ENCODE data around the gene CTBS. TPM values are rescaled to one million over a fixed set of nuclear protein-coding genes. Genes with fewer than 3 reads are reported as not detected.

CTBS gene
- total and polyA plus RNA-seq, 2 of the 13 experiments (the other 11 are each of a cell fraction or from before 2014, with no cell fraction given): 4.7 to 12.4 TPM

DNA sequence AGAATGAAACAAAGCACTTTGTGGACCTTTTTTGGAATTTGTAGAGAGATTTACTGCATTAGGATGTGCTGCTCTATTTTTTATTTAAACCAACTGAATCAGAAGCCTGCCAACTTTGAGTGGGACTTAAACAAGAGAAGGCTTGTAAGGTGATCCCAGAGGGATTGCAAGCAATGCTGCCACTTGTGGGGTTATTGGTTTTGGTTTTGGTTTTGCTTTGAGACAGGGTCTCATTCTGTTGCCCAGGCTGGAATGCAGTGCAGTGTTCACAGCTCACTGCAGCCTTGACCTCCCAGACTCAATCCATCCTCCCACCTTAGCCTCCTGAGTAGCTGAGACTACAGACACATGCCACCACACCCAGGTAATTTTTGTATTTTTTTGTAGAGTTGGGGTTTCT is 35.6 kb downstream of the CTBS start:
- no peak overlapping the region for H3K9ac ChIP-seq (ENCODE audit: insufficient read depth, low read depth, low read length)
- TF ChIP-seq HNRNPH1 (optimal IDR thresholded peaks at IDR 0.05; ENCODE audit: low read depth, low read length): no peak
- no peak for TF ChIP-seq ZNF382 (CRISPR knock-in tag; IDR thresholded peaks at IDR 0.05; ENCODE audit: borderline replicate concordance)
- no peak for TF ChIP-seq ZNF772 (CRISPR knock-in tag; IDR thresholded peaks at IDR 0.05)
- TF ChIP-seq ZNF484 (CRISPR knock-in tag; IDR thresholded peaks at IDR 0.05; ENCODE audit: borderline replicate concordance, low read depth): no peak
- TF ChIP-seq ZNF264 (CRISPR knock-in tag; IDR thresholded peaks at IDR 0.05): no peak
- no peak for TF ChIP-seq ZBTB21 (CRISPR knock-in tag; IDR thresholded peaks at IDR 0.05)
- TF ChIP-seq RBM22 (optimal IDR thresholded peaks at IDR 0.05; ENCODE audit: low read length): no peak
- TF ChIP-seq PRPF4 (IDR thresholded peaks at IDR 0.05; ENCODE audit: low read depth, low read length, poor library complexity, severe bottlenecking): no peak
- no peak for TF ChIP-seq MXI1 (IDR thresholded peaks at IDR 0.05; ENCODE audit: borderline replicate concordance, low read depth, low read length)
- TF ChIP-seq MEF2D (CRISPR knock-in tag; IDR thresholded peaks at IDR 0.05): no peak
- no peak for TF ChIP-seq HOXA5 (CRISPR knock-in tag; IDR thresholded peaks at IDR 0.05)
- no peaks in the 10 kb centered on the region for H3K4me1 ChIP-seq (ENCODE audit: insufficient read depth, low read length)
- ChIA-PET CTCF (ENCODE audit: low intra/inter-chr PET ratio, low total read pairs) (no interaction called here), POLR2A (no interaction called here)
- H3K36me3 ChIP-seq (replicated peaks in 1 of 2; ENCODE audit: control insufficient read depth in 1 of 2, insufficient read depth in 2 of 2, low read length in 2 of 2): no peaks in the 10 kb centered on the region
- no TSS peak for BruUV-seq (replicated peaks)
- H3K27me3 ChIP-seq (ENCODE audit: control insufficient read depth in 1 of 2, insufficient read depth in 2 of 2, low read length in 2 of 2): no peaks in the 10 kb centered on the region
- no peak overlapping the region for H3K4me2 ChIP-seq (ENCODE audit: low read depth, low read length)
- DNase-seq (ENCODE audit: low spot score) (no peak), ATAC-seq (no peak), FAIRE-seq (no peak)
- no peaks in the 10 kb centered on the region for H3K9me3 ChIP-seq (ENCODE audit: low read length)
- no peak overlapping the region for H3K4me3 ChIP-seq (replicated peaks in 1 of 3; ENCODE audit: insufficient read depth in 1 of 3, low read depth in 2 of 3, low read length in 3 of 3)
- H3K27ac ChIP-seq (ENCODE audit: extremely low read length, insufficient read depth, low read length): no peak overlapping the region
- intact Hi-C loops (cut with micrococcal nuclease; ENCODE audit: unreplicated experiment) (no loop called here), in situ Hi-C loops (cut with HindIII; ENCODE audit: extremely low pct_ligation_motif_present, low pct_unique_long_range_greater_than_20kb) (no loop called here)
- H2AFZ ChIP-seq (ENCODE audit: low read length): no peak overlapping the region
- no peaks in the 10 kb centered on the region for H4K20me1 ChIP-seq (ENCODE audit: insufficient read depth, low read length)
- H3K79me2 ChIP-seq (ENCODE audit: insufficient read depth, low read length): no peaks in the 10 kb centered on the region

DNA sequence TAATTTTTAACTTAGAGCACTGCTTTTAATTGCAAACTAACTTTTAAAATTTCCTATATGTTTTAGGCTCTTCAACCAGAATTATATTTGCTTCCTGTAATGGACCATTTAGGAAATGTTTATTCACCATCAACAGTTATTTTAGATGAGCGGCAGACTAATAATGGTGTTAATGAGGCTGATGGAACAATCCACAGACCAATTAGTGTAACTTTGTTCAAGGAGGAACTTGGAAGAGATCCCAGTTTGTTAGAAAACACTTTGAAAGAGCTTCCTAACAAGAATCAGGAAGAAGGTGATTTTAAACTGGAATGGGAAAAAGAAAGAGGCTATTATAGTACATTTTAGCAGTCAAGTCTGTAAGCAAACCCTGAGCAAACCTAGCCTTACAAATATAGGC is 48.5 kb downstream of the CTBS start:
- Histone ChIP-seq H3K4me2 (ENCODE audit: low read depth, low read length) (no peak overlapping the region), H3K27ac (ENCODE audit: extremely low read length, insufficient read depth, low read length) (no peak overlapping the region), H3K4me1 (ENCODE audit: insufficient read depth, low read length) (no peaks in the 10 kb centered on the region), H3K27me3 (ENCODE audit: control insufficient read depth in 1 of 2, insufficient read depth in 2 of 2, low read length in 2 of 2) (no peaks in the 10 kb centered on the region), H2AFZ (ENCODE audit: low read length) (no peak overlapping the region), H3K36me3 (replicated peaks in 1 of 2; ENCODE audit: control insufficient read depth in 1 of 2, insufficient read depth in 2 of 2, low read length in 2 of 2) (no peaks in the 10 kb centered on the region), H3K4me3 (replicated peaks in 1 of 3; ENCODE audit: insufficient read depth in 1 of 3, low read depth in 2 of 3, low read length in 3 of 3) (no peak overlapping the region), H3K79me2 (ENCODE audit: insufficient read depth, low read length) (no peaks in the 10 kb centered on the region), H4K20me1 (ENCODE audit: insufficient read depth, low read length) (no peaks in the 10 kb centered on the region), H3K9me3 (ENCODE audit: low read length) (no peaks in the 10 kb centered on the region), H3K9ac (ENCODE audit: insufficient read depth, low read depth, low read length) (no peak overlapping the region)
- ATAC-seq (no peak), DNase-seq (ENCODE audit: low spot score) (no peak), FAIRE-seq (no peak)
- in situ Hi-C loops (cut with HindIII; ENCODE audit: extremely low pct_ligation_motif_present, low pct_unique_long_range_greater_than_20kb) (no loop called here), intact Hi-C loops (cut with micrococcal nuclease; ENCODE audit: unreplicated experiment) (no loop called here)
- no TSS peak for BruUV-seq (replicated peaks)
- CTCF ChIA-PET (ENCODE audit: low intra/inter-chr PET ratio, low total read pairs): no interaction called here
- POLR2A ChIA-PET: interaction anchor here (0.6 kb wide), 1 partner anchor 14 kb away, joined by 3 read pairs; no protein-coding TSS in a partner anchor
- TF ChIP-seq, protein P1, sequence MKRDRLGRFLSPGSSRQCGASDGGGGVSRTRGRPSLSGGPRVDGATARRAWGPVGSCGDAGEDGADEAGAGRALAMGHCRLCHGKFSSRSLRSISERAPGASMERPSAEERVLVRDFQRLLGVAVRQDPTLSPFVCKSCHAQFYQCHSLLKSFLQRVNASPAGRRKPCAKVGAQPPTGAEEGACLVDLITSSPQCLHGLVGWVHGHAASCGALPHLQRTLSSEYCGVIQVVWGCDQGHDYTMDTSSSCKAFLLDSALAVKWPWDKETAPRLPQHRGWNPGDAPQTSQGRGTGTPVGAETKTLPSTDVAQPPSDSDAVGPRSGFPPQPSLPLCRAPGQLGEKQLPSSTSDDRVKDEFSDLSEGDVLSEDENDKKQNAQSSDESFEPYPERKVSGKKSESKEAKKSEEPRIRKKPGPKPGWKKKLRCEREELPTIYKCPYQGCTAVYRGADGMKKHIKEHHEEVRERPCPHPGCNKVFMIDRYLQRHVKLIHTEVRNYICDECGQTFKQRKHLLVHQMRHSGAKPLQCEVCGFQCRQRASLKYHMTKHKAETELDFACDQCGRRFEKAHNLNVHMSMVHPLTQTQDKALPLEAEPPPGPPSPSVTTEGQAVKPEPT (CRISPR knock-in tag; IDR thresholded peaks at IDR 0.05; ENCODE audit: low read depth): no peak
- TF ChIP-seq ZNF724P (CRISPR knock-in tag; IDR thresholded peaks at IDR 0.05; ENCODE audit: borderline replicate concordance) (no peak), ZNF317 (CRISPR knock-in tag; IDR thresholded peaks at IDR 0.05) (peak; percentile 94), ZNF660 (CRISPR knock-in tag; IDR thresholded peaks at IDR 0.05; ENCODE audit: borderline replicate concordance, low read depth) (no peak), HDAC6 (IDR thresholded peaks at IDR 0.05; ENCODE audit: low read depth, low read length) (no peak), ZNF567 (CRISPR knock-in tag; IDR thresholded peaks at IDR 0.05; ENCODE audit: borderline replicate concordance) (no peak), ZNF10 (CRISPR knock-in tag; IDR thresholded peaks at IDR 0.05; ENCODE audit: borderline replicate concordance, low read depth) (no peak), MAFK (conservative IDR thresholded peaks at IDR 0.05 in 1 of 2, IDR thresholded peaks at IDR 0.05 in 1 of 2; ENCODE audit: low read length in 2 of 2) (no peak)
- 100% methylated on average over 1 of the region's 1 CpG for WGBS (ENCODE audit: low lambda C conversion rate)

Measured in HepG2 (cell line).